Measurements from ENCODE around the gene COQ8A.

COQ8A gene

GRCh38 chr1:226986496-226987178, 46.5 kb downstream of the COQ8A start:
- no peak for DNase-seq (ENCODE audit: low read depth)
- TF ChIP-seq, protein P1, sequence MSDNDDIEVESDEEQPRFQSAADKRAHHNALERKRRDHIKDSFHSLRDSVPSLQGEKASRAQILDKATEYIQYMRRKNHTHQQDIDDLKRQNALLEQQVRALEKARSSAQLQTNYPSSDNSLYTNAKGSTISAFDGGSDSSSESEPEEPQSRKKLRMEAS (IDR thresholded peaks at IDR 0.05; ENCODE audit: low read depth, low read length), result no peak
- TF ChIP-seq POLR2A (IDR thresholded peaks at IDR 0.05; ENCODE audit: extremely low read depth, insufficient read length) (no peak), MYC (IDR thresholded peaks at IDR 0.05; ENCODE audit: low read depth, low read length) (no peak), CTCF (IDR thresholded peaks at IDR 0.05; ENCODE audit: low read depth, low read length) (no peak)
- H3K4me3 ChIP-seq (ENCODE audit: low read depth, low read length), result no peak overlapping the region

- DNase-seq (ENCODE audit: low read depth), result no peak
- H3K4me3 ChIP-seq (ENCODE audit: low read depth, low read length), result no peak overlapping the region
- TF ChIP-seq CTCF (IDR thresholded peaks at IDR 0.05; ENCODE audit: low read depth, low read length) (no peak), MYC (IDR thresholded peaks at IDR 0.05; ENCODE audit: low read depth, low read length) (no peak), POLR2A (IDR thresholded peaks at IDR 0.05; ENCODE audit: extremely low read depth, insufficient read length) (no peak)
- TF ChIP-seq, protein P1 (IDR thresholded peaks at IDR 0.05; ENCODE audit: low read depth, low read length), result no peak
These were observed 47.1 kb downstream of the COQ8A start for GRCh38 chr1:226987179-226987536.

DNA sequence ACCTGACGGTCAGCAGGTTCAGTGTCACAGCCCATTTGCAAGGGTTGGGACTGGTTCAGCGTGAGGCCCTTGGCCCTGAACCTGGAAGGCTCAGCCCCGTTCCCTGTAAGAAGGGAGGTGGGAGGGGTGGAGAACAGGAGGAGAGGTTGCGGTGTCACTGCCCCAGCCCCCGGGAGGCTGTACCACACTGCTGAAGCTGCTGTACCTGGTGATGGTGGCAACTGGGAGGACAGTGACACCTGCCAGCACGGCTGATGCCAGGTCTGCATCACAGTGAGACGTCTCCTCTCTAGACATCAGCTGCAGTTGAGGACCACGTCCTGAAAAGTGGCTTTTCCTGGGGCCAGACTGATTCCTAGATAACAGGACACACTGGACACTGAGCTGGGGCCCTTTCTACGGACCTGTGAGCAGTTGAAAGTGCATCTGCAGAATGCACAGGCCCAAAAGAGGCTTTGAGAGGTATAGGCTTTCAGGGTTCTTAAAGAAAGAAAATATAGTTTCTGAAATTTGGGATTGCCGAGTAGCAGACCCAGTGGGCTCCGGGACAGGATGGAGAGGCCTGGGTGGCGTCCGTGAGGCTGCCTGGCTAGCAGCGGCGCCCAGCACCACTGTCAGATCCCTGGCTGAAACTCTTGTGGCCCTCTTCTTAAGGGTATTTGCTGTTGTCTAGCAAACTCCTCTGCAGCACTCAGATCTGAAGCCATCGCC, 47.7 kb downstream of the COQ8A start:
- no peak for TF ChIP-seq POLR2A (IDR thresholded peaks at IDR 0.05; ENCODE audit: extremely low read depth, insufficient read length)
- TF ChIP-seq CTCF (IDR thresholded peaks at IDR 0.05; ENCODE audit: low read depth, low read length), result no peak
- TF ChIP-seq MYC (IDR thresholded peaks at IDR 0.05; ENCODE audit: low read depth, low read length), result no peak
- TF ChIP-seq, protein P1 (IDR thresholded peaks at IDR 0.05; ENCODE audit: low read depth, low read length), result no peak
- DNase-seq (ENCODE audit: low read depth), result no peak
- no peak overlapping the region for H3K4me3 ChIP-seq (ENCODE audit: low read depth, low read length)

GRCh38 chr1:226988334-226988666, 48.2 kb downstream of the COQ8A start:
- DNase-seq (ENCODE audit: low read depth), result no peak
- TF ChIP-seq, protein P1 (IDR thresholded peaks at IDR 0.05; ENCODE audit: low read depth, low read length), result no peak
- no peak for TF ChIP-seq MYC (IDR thresholded peaks at IDR 0.05; ENCODE audit: low read depth, low read length)
- no peak for TF ChIP-seq CTCF (IDR thresholded peaks at IDR 0.05; ENCODE audit: low read depth, low read length)
- TF ChIP-seq POLR2A (IDR thresholded peaks at IDR 0.05; ENCODE audit: extremely low read depth, insufficient read length), result no peak
- H3K4me3 ChIP-seq (ENCODE audit: low read depth, low read length), result no peak overlapping the region

DNA sequence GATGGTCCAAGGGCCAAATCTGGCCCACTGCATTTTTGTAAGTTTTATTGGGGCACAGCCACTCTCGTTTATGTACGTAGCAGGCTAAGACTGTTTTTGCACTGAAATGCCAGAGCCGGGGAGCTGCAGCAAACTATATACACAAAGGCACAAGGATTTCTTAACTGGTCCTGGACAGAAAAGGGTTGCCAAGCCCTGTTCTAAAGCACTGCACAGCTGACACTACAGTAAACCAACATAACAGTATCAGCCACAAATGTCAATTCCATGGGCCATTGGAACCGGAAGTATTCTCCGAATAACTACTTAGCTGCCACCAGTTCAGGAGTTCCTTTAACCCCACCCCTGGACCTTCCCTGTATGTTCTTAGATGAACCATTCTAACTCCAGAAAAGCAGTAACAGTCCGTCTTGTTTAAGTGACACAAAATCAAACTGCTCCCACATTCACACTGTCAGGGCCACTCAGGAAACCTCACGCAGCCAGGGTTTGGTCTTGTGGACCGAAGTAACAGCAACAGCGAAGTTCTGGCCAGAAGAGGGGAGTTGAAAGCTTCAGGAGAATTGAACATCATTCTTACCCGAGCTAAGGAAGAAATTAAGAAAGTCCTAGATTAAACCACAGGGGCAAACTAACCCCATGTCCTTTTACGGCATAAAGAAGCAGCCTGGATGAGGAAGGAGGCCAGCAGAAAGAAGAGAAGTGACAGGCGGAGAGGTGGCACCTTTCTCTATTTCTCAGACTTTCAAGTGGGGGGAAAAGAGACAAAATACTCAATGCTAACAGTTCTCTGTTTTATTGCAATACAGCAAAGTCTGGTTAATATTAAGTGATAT, 49.2 kb downstream of the COQ8A start:
- H3K4me3 ChIP-seq (ENCODE audit: low read depth, low read length), result no peak overlapping the region
- DNase-seq (ENCODE audit: low read depth), result no peak
- TF ChIP-seq MYC (IDR thresholded peaks at IDR 0.05; ENCODE audit: low read depth, low read length) (no peak), POLR2A (IDR thresholded peaks at IDR 0.05; ENCODE audit: extremely low read depth, insufficient read length) (no peak), CTCF (IDR thresholded peaks at IDR 0.05; ENCODE audit: low read depth, low read length) (no peak)
- TF ChIP-seq, protein P1 (IDR thresholded peaks at IDR 0.05; ENCODE audit: low read depth, low read length), result no peak

Measured in NB4 (cell line).